Epidermal melanocyte (primary cell): ENCODE data around the gene SORCS1.
A peak's percentile ranks its signal among the peaks of the same experiment; 100 is the strongest.

Experiments used
- DNase-seq: peaks from one replicate; pipeline ENCODE4 v3.0.0; 2011; ENCODE audit warnings: low spot score; ENCODE audit not compliant: insufficient read length

SORCS1 gene

GRCh38 chr10:106609470-106610266 lies 554.8 kb downstream of the SORCS1 start:
- no peak for DNase-seq

- DNase-seq = no peak
Measured at GRCh38 chr10:106608066-106608465, 556.4 kb downstream of the SORCS1 start.

GRCh38 chr10:106595281-106595680 lies 569.2 kb downstream of the SORCS1 start:
- DNase-seq = no peak

- no peak for DNase-seq
Measured at GRCh38 chr10:106593876-106594275, 570.6 kb downstream of the SORCS1 start.

- peak; percentile 43 for DNase-seq
Measured at GRCh38 chr10:106592396-106592795, 572.1 kb downstream of the SORCS1 start.

GRCh38 chr10:106582291-106582690 lies 582.2 kb downstream of the SORCS1 start:
- DNase-seq = no peak

GRCh38 chr10:106577756-106578155 lies 586.8 kb downstream of the SORCS1 start:
- no peak for DNase-seq

GRCh38 chr10:106577266-106577665 lies 587.2 kb downstream of the SORCS1 start:
- no peak for DNase-seq

GRCh38 chr10:106576534-106576933 lies 588.0 kb downstream of the SORCS1 start:
- DNase-seq = no peak

GRCh38 chr10:106573106-106573505 lies 591.4 kb downstream of the SORCS1 start:
- no peak for DNase-seq

- DNase-seq = no peak
Measured at GRCh38 chr10:106571192-106571946, 593.1 kb downstream of the SORCS1 start.

GRCh38 chr10:106570268-106570667 lies 594.2 kb downstream of the SORCS1 start:
- no peak for DNase-seq

GRCh38 chr10:106567629-106568028 lies 596.9 kb downstream of the SORCS1 start:
- no peak for DNase-seq

- no peak for DNase-seq
Measured at GRCh38 chr10:106566873-106567272, 597.6 kb downstream of the SORCS1 start.

GRCh38 chr10:106565546-106565945 lies 599.0 kb downstream of the SORCS1 start:
- no peak for DNase-seq

GRCh38 chr10:106563384-106563783 lies 601.1 kb downstream of the SORCS1 start:
- DNase-seq = no peak

GRCh38 chr10:106560925-106561640 lies 603.4 kb downstream of the SORCS1 start:
- DNase-seq = no peak

- no peak for DNase-seq
Measured at GRCh38 chr10:106559442-106559841, 605.1 kb downstream of the SORCS1 start.

GRCh38 chr10:106557951-106558733 lies 606.4 kb downstream of the SORCS1 start:
- no peak for DNase-seq

GRCh38 chr10:106557053-106557452 lies 607.5 kb downstream of the SORCS1 start:
- no peak for DNase-seq

- DNase-seq = no peak
Measured at GRCh38 chr10:106555599-106555998, 608.9 kb downstream of the SORCS1 start.
